Esophagus (tissue), 2 donors: ENCODE results near the gene ETNPPL. TPM values are rescaled to one million over a fixed set of nuclear protein-coding genes. Genes with fewer than 3 reads are reported as not detected.
"Not testable (repeated sequence)": the region's sequence is repeated elsewhere in the genome, so short reads cannot be mapped to it uniquely, and the experiment has no call there.

Source experiments
- H3K27ac ChIP-seq, 2 donors: one replicate each; pipeline ENCODE4 v1.5.1; 2013; ENCODE audit warnings: low read depth in 2 of 2, mild to moderate bottlenecking in 2 of 2, inconsistent platforms in 1 of 2, low read length in 1 of 2, moderate library complexity in 1 of 2
- H3K27me3 ChIP-seq, 2 donors: one replicate each; pipeline ENCODE4 v1.6.1; 2013; ENCODE audit warnings: low read length in 2 of 2, control low read depth in 1 of 2, mild to moderate bottlenecking in 1 of 2; ENCODE audit not compliant: insufficient read depth in 2 of 2, control insufficient read depth in 1 of 2
- H3K36me3 ChIP-seq, 2 donors: one replicate each; pipeline ENCODE4 v1.6.1; 2013; ENCODE audit warnings: low read length in 1 of 2; ENCODE audit not compliant: control insufficient read depth in 2 of 2, insufficient read depth in 2 of 2
- H3K4me1 ChIP-seq, 2 donors: one replicate each; pipeline ENCODE4 v1.6.1; 2013; ENCODE audit warnings: low read length in 1 of 2; ENCODE audit not compliant: control insufficient read depth in 2 of 2, insufficient read depth in 2 of 2
- H3K4me3 ChIP-seq, 2 donors: one replicate each; pipeline ENCODE4 v1.5.1; 2013; ENCODE audit warnings: low read length in 2 of 2, mild to moderate bottlenecking in 2 of 2, low read depth in 1 of 2, moderate library complexity in 1 of 2
- H3K9me3 ChIP-seq, 2 donors: one replicate each; pipeline ENCODE4 v1.6.1; 2013; ENCODE audit warnings: mild to moderate bottlenecking in 2 of 2, low read depth in 1 of 2, low read length in 1 of 2, moderate library complexity in 1 of 2; ENCODE audit not compliant: control insufficient read depth in 2 of 2, insufficient read depth in 1 of 2
- WGBS, 2 donors: extraction: QIAGEN DNeasy Blood & Tissue Kit; methylation state at CpG; one replicate each; pipeline ENCODE4 v1.1.7; 2013; 5-methylcytosine and 5-hydroxymethylcytosine counted together
- polyA plus RNA-seq, 2 donors: library from polyadenylated mRNA; stranded (reverse); fragments of 200-250 nt; gene quantifications; one replicate each; pipeline ENCODE4 v1.2.3, GENCODE V29; 2013
- donor health status: healthy with polysubstance abuse.
- donor health status: Bipolar disorder and iron deficiency.

ETNPPL gene
- polyA plus RNA-seq, 2 donors = not detected

- no peak overlapping the region for H3K27ac ChIP-seq
- peaks cover 0 to 2% of the 10 kb centered on the region in 2 donors for H3K9me3 ChIP-seq
- no peaks in the 10 kb centered on the region for H3K36me3 ChIP-seq
- H3K27me3 ChIP-seq = no peaks in the 10 kb centered on the region
- no peak overlapping the region for H3K4me3 ChIP-seq
- 86 to 91% methylated on average over 2 of the region's 2 CpGs for WGBS, 2 donors
- H3K4me1 ChIP-seq = no peaks in the 10 kb centered on the region
Observed at GRCh38 chr4:108738003-108738706, 24.7 kb downstream of the ETNPPL start.

GRCh38 chr4:108731006-108731405, 31.8 kb downstream of the ETNPPL start:
- H3K36me3 ChIP-seq = no peaks in the 10 kb centered on the region
- no peaks in the 10 kb centered on the region for H3K9me3 ChIP-seq
- H3K4me3 ChIP-seq = no peak overlapping the region
- no peak overlapping the region for H3K27ac ChIP-seq
- WGBS, 2 donors = 56 to 59% methylated on average over 3 of the region's 3 CpGs
- no peaks in the 10 kb centered on the region for H3K27me3 ChIP-seq
- H3K4me1 ChIP-seq = no peaks in the 10 kb centered on the region

- Histone ChIP-seq H3K27ac (no peak overlapping the region), H3K9me3 (no peaks in the 10 kb centered on the region), H3K4me1 (no peaks in the 10 kb centered on the region), H3K27me3 (no peaks in the 10 kb centered on the region), H3K4me3 (no peak overlapping the region), H3K36me3 (no peaks in the 10 kb centered on the region)
- WGBS, 2 donors = 69 to 86% methylated on average over 1 of the region's 1 CpG
Observed at GRCh38 chr4:108730579-108730978, 32.3 kb downstream of the ETNPPL start.

- no peak overlapping the region for H3K4me3 ChIP-seq
- H3K9me3 ChIP-seq = no peaks in the 10 kb centered on the region
- no peaks in the 10 kb centered on the region for H3K27me3 ChIP-seq
- H3K4me1 ChIP-seq = no peaks in the 10 kb centered on the region
- WGBS, 2 donors = 91 to 100% methylated on average over 1 of the region's 1 CpG
- no peak overlapping the region for H3K27ac ChIP-seq
- H3K36me3 ChIP-seq = no peaks in the 10 kb centered on the region
Observed at GRCh38 chr4:108729731-108730130, 33.1 kb downstream of the ETNPPL start.

- Histone ChIP-seq H3K27me3 (no peaks in the 10 kb centered on the region), H3K9me3 (no peaks in the 10 kb centered on the region), H3K4me1 (no peaks in the 10 kb centered on the region), H3K27ac (no peak overlapping the region), H3K36me3 (no peaks in the 10 kb centered on the region), H3K4me3 (no peak overlapping the region)
- 54 to 63% methylated on average over 1 of the region's 1 CpG for WGBS, 2 donors
Observed at GRCh38 chr4:108725457-108725856, 37.4 kb downstream of the ETNPPL start.

GRCh38 chr4:108717386-108717785, 45.5 kb downstream of the ETNPPL start:
- no peak overlapping the region for H3K4me3 ChIP-seq
- H3K27me3 ChIP-seq = no peaks in the 10 kb centered on the region
- H3K36me3 ChIP-seq = no peaks in the 10 kb centered on the region
- no peaks in the 10 kb centered on the region for H3K4me1 ChIP-seq
- no peak overlapping the region for H3K27ac ChIP-seq
- 56 to 63% methylated on average over 2 of the region's 2 CpGs for WGBS, 2 donors
- H3K9me3 ChIP-seq = no peaks in the 10 kb centered on the region

GRCh38 chr4:108716340-108716739, 46.5 kb downstream of the ETNPPL start:
- Histone ChIP-seq H3K4me3 (no peak overlapping the region), H3K4me1 (no peaks in the 10 kb centered on the region), H3K27me3 (no peaks in the 10 kb centered on the region), H3K27ac (no peak overlapping the region), H3K9me3 (no peaks in the 10 kb centered on the region), H3K36me3 (no peaks in the 10 kb centered on the region)
- WGBS, 2 donors = 54 to 62% methylated on average over 2 of the region's 2 CpGs

GRCh38 chr4:108714880-108715279, 48.0 kb downstream of the ETNPPL start:
- H3K4me3 ChIP-seq = no peak overlapping the region
- WGBS, 2 donors = 42 to 55% methylated on average over 4 of the region's 4 CpGs

GRCh38 chr4:108710578-108710977, 52.3 kb downstream of the ETNPPL start:
- not testable (repeated sequence) for H3K9me3 ChIP-seq, H3K27ac ChIP-seq, H3K4me1 ChIP-seq, H3K27me3 ChIP-seq, H3K36me3 ChIP-seq, H3K4me3 ChIP-seq
- WGBS, 2 donors = 62 to 64% methylated on average over 7 of the region's 7 CpGs

More at GRCh38 chr4:108714880-108715279, 48.0 kb downstream of the ETNPPL start:
- H3K27ac ChIP-seq = no peak overlapping the region
- no peaks in the 10 kb centered on the region for H3K36me3 ChIP-seq
- no peaks in the 10 kb centered on the region for H3K9me3 ChIP-seq
- H3K27me3 ChIP-seq = no peaks in the 10 kb centered on the region
- no peaks in the 10 kb centered on the region for H3K4me1 ChIP-seq

GRCh38 chr4:108709722-108710121, 53.1 kb downstream of the ETNPPL start:
- H3K27ac ChIP-seq = no peak overlapping the region
- no peak overlapping the region for H3K4me3 ChIP-seq
- no peaks in the 10 kb centered on the region for H3K4me1 ChIP-seq
- H3K9me3 ChIP-seq = no peaks in the 10 kb centered on the region
- WGBS, 2 donors = 63 to 67% methylated on average over 7 of the region's 7 CpGs
- no peaks in the 10 kb centered on the region for H3K36me3 ChIP-seq
- no peaks in the 10 kb centered on the region for H3K27me3 ChIP-seq
